AG09319 (cell line): ENCODE results near the gene RELCH.

ENCODE experiments used
- DNase-seq: peaks from one replicate; pipeline ENCODE4 v3.0.0-alpha.2; 2010; ENCODE audit warnings: low read depth; ENCODE audit errors: extremely low read depth
- TF ChIP-seq, protein P1 (sequence below): IDR thresholded peaks from 2 replicates; pipeline ENCODE4 v1.5.1; 2011; ENCODE audit warnings: low read depth, mild to moderate bottlenecking, inconsistent platforms, low read length, moderate library complexity

The RELCH gene

GRCh38 chr18:62341473-62341872 is 154.4 kb downstream of the RELCH start:
- no peak for DNase-seq
- TF ChIP-seq, protein P1, sequence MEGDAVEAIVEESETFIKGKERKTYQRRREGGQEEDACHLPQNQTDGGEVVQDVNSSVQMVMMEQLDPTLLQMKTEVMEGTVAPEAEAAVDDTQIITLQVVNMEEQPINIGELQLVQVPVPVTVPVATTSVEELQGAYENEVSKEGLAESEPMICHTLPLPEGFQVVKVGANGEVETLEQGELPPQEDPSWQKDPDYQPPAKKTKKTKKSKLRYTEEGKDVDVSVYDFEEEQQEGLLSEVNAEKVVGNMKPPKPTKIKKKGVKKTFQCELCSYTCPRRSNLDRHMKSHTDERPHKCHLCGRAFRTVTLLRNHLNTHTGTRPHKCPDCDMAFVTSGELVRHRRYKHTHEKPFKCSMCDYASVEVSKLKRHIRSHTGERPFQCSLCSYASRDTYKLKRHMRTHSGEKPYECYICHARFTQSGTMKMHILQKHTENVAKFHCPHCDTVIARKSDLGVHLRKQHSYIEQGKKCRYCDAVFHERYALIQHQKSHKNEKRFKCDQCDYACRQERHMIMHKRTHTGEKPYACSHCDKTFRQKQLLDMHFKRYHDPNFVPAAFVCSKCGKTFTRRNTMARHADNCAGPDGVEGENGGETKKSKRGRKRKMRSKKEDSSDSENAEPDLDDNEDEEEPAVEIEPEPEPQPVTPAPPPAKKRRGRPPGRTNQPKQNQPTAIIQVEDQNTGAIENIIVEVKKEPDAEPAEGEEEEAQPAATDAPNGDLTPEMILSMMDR: no peak

DNA sequence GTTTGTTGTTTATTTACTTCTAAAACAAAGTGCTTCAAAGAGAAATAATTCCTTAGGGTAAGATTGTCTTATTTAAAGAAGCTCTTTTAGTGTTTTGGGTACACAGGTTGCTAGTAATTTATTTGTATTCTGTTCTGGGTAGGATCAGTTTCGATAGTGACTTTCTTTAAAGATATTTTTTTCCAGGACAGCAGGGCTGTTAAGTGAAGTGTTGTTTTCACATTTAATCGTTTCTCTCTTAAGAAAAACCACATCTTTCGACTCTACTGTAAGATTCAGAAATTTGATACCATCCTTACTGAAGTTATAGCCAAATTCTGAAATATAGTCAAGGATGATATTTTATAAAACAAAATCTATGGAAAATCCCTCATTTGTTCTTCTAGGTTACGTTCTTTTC is 155.8 kb downstream of the RELCH start:
- TF ChIP-seq, protein P1: no peak
- DNase-seq: no peak

DNA sequence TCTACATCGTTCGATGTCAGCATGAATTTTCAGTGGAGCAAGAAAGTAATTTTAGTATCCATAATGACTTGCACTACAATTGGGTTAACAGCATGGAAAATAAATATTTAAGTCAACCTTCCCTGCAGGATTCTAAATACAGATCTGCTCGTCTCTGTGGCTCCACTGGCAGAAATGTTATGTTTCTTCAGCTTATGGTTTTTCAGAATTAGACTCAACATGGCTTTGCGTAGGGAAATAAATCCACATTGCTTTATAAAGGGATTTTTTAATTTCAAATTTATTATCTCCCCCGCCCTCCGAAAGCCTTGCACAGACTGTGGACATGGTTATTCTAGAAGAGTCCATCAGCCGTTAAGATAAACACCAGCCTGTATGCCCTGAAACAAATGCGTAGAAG is 156.3 kb downstream of the RELCH start:
- TF ChIP-seq, protein P1: no peak

DNA sequence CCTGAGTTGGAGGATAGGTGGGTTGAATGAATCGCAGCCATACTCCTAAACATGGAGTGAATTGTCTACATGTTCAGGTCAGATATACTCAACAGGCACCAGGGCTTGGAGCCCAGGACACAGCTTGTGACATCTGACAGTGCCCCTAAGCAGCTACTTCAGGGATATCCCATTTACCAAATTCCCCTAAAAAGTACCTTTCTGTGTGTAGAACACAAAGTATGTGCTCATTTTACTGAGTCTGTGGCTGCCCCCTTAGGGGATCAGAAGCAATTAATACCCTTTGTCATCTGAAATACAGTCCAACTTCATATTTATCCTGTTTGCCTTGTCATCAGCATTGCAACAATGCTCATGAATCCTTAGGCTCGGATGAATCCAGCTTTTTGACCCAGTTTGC is 158.9 kb downstream of the RELCH start:
- TF ChIP-seq, protein P1: no peak
- DNase-seq: no peak

More for the DNA sequence above, 156.3 kb downstream of the RELCH start:
- DNase-seq: no peak

GRCh38 chr18:62346333-62347088 is 159.5 kb downstream of the RELCH start:
- no peak for DNase-seq
- TF ChIP-seq, protein P1: no peak

- no peak for DNase-seq
- TF ChIP-seq, protein P1: no peak
Measured at GRCh38 chr18:62347089-62347506, 160.0 kb downstream of the RELCH start.

GRCh38 chr18:62348474-62348873 is 161.4 kb downstream of the RELCH start:
- DNase-seq: no peak
- TF ChIP-seq, protein P1: no peak
